Left renal pelvis (tissue), 4 donors: Measurements from ENCODE around the gene TLCD4. TPM values are rescaled to one million over a fixed set of nuclear protein-coding genes. Genes with fewer than 3 reads are reported as not detected.
"Not testable (repeated sequence)": the region's sequence is repeated elsewhere in the genome, so short reads cannot be mapped to it uniquely, and the experiment has no call there.

Source experiments
- DNase-seq, 4 donors: peaks; one replicate each; pipeline ENCODE4 v3.0.0-alpha.2; 2013; ENCODE audit warnings: low read depth in 4 of 4, low spot score in 3 of 4
- polyA plus RNA-seq, 4 donors: library from polyadenylated mRNA; unstranded; fragments of 120-200 nt; gene quantifications; one replicate each; pipeline ENCODE4 v1.2.1, GENCODE V29; 2013; ENCODE audit not compliant: insufficient read length in 4 of 4

The TLCD4 gene
- polyA plus RNA-seq, 4 donors, result 6.3 to 9.1 (median 7.8) TPM

DNA sequence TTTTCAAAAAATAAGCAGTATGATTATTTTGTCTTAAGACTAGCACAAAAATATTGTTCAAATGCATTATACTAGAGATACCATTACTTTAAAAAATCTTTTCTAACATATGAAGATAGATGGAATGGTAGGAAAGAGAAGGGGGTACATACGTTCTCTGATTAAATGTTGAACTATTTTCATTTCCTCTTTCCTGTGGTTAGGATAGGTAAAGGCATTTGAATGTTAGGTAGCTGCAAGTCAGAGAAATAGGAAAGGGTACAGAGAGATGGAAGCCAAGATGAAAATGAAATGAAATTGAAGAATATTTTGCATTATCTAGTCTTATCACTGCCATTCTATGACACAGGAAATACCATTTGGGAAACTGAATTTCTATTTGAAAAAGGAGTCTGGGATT lies 28.3 kb downstream of the TLCD4 start:
- no peak for DNase-seq

DNA sequence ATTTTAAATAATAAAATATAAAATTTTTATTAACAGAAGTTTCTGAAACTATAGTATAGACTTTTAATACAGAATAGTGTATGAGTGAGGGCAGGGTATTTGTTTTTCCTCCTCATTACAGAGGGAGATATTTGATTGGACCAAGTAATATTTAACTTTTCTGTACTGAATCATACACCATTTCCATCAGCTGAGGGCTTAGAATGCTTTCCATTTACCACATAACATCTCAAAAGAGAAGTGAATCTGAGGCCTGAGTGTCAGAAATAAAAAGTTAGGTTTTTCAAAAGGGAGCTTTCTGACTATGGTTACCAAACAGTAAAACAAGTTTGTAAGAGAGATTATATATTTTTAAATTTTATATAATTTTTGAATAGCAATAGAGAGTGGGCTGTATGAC lies 29.5 kb downstream of the TLCD4 start:
- DNase-seq, result no peak

DNA sequence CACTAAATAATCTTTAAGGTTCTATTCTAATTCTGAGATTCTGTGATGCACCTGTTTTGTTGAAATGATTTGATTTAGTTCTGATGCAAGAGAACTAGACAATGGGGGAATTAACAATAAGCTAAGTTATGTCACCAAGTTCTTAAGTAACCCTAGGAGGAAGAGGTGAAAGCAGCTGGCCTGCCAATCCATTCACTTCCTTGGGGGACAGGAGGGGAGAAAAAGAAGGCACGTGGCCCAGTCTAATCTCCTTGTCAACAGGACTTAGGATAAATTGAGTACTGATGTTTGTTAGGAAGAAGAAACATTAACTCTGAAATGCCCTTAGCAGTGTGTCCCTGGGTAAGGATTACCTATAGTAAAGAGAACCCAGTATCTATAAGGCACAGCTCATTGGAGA lies 36.9 kb downstream of the TLCD4 start:
- no peak for DNase-seq

DNA sequence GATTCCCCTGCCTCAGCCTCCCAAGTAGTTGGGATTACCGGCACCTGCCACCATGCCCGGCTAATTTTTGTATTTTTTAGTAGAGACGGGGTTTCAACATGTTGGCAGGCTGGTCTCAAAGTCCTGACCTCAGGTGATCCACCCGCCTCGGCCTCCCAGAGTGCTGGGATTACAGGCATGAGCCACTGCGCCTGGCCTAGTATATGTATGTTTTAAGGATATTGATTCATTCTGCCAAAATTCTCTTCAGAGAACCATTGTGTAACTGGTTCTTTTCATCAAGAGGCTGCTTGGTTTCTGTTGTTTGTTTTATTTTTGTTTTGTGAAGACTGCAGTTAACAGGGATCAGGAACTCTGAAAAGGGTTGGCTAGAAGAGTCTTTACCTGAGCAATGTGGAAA lies 48.4 kb downstream of the TLCD4 start:
- not testable (repeated sequence) for DNase-seq

Other genes with a start within 250 kb of the TLCD4 start
- 100 to 1,000 TPM; 321 to 457 (median 390) TPM for gene CNN3, start 190.2 kb upstream of the TLCD4 start, polyA plus RNA-seq
- gene ALG14, start 44.4 kb upstream of the TLCD4 start, polyA plus RNA-seq, result 10 to 100 TPM; 11.0 to 18.1 (median 13.3) TPM
- 10 to 100 TPM; 35.3 to 55.2 (median 48.0) TPM for gene RWDD3, start 116.9 kb downstream of the TLCD4 start, polyA plus RNA-seq